DND-41 (cell line): Measurements from ENCODE around the gene TXNDC2.

Source experiments
- ATAC-seq: fragments of 200-7000 bp; cut with Tn5 transposase; 3 replicates; pipeline ENCODE4 v1.9.1; 2021; ENCODE audit warnings: low read depth; ENCODE audit not compliant: insufficient read depth
- DNase-seq: peaks from one replicate; pipeline ENCODE4 v3.0.0-alpha.2; 2020
- H2AFZ ChIP-seq: 2 replicates; pipeline ENCODE4 v1.6.0; 2012; ENCODE audit warnings: low read depth, low read length
- H3K27ac ChIP-seq: 2 replicates; pipeline ENCODE4 v1.5.1; 2012; ENCODE audit warnings: low read length, inconsistent platforms
- H3K27me3 ChIP-seq: fragments of 200-600 bp; sonication (generic); 2 replicates; pipeline ENCODE4 v1.6.0; 2012; ENCODE audit warnings: low read length, mild to moderate bottlenecking, inconsistent platforms; ENCODE audit not compliant: insufficient read depth, poor library complexity
- H3K36me3 ChIP-seq: 2 replicates; pipeline ENCODE4 v1.5.1; 2012; ENCODE audit warnings: low read length, inconsistent platforms; ENCODE audit not compliant: insufficient read depth
- H3K4me1 ChIP-seq: 2 replicates; pipeline ENCODE4 v1.5.1; 2012; ENCODE audit warnings: mild to moderate bottlenecking, low read length; ENCODE audit not compliant: insufficient read depth
- H3K4me2 ChIP-seq: 2 replicates; pipeline ENCODE4 v1.6.0; 2012; ENCODE audit warnings: mild to moderate bottlenecking, moderate library complexity, low read length, inconsistent platforms; ENCODE audit not compliant: insufficient read depth
- H3K4me3 ChIP-seq, 2 experiments: fragments of 200-600 bp in 1 of 2; shearing (Covaris generic) in 1 of 2; 2 replicates each; pipeline ENCODE4 v1.5.1; 2012 to 2016; ENCODE audit warnings: inconsistent platforms in 2 of 2, low read length in 2 of 2, mild to moderate bottlenecking in 2 of 2, low read depth in 1 of 2, moderate library complexity in 1 of 2
- H3K79me2 ChIP-seq: 2 replicates; pipeline ENCODE4 v1.6.0; 2012; ENCODE audit warnings: low read length, inconsistent platforms; ENCODE audit not compliant: insufficient read depth
- H3K9ac ChIP-seq: 2 replicates; pipeline ENCODE4 v1.6.0; 2012; ENCODE audit warnings: low read depth, mild to moderate bottlenecking, inconsistent platforms, low read length, moderate library complexity
- H3K9me3 ChIP-seq: 2 replicates; pipeline ENCODE4 v1.5.1; 2012; ENCODE audit warnings: low read length, moderate library complexity, mild to moderate bottlenecking, inconsistent platforms; ENCODE audit not compliant: insufficient read depth, severe bottlenecking
- H4K20me1 ChIP-seq: 2 replicates; pipeline ENCODE4 v1.6.0; 2012; ENCODE audit warnings: low read length; ENCODE audit not compliant: insufficient read depth
- EZH2 ChIP-seq: IDR thresholded peaks from 3 replicates; pipeline ENCODE4 v1.6.1; 2012; ENCODE audit warnings: borderline replicate concordance, low read depth, mild to moderate bottlenecking, moderate library complexity, low read length, inconsistent platforms; ENCODE audit not compliant: severe bottlenecking
- TF ChIP-seq, protein P1 (sequence below): IDR thresholded peaks from 2 replicates; pipeline ENCODE4 v1.5.1; 2012; ENCODE audit warnings: borderline replicate concordance, low read length, moderate library complexity, mild to moderate bottlenecking; ENCODE audit not compliant: poor library complexity, severe bottlenecking; ENCODE audit errors: extremely low read depth

The TXNDC2 gene

GRCh38 chr18:9878095-9878494 is 7.7 kb upstream of the TXNDC2 start:
- Histone ChIP-seq H3K79me2 (no peaks in the 10 kb centered on the region), H3K4me2 (no peak overlapping the region), H3K9me3 (no peaks in the 10 kb centered on the region), H3K36me3 (no peaks in the 10 kb centered on the region), H3K9ac (no peak overlapping the region), H3K27ac (no peak overlapping the region), H3K4me1 (no peaks in the 10 kb centered on the region), H4K20me1 (no peaks in the 10 kb centered on the region), H3K27me3 (peaks cover 6% of the 10 kb centered on the region), H2AFZ (no peak overlapping the region), H3K4me3 (no peak overlapping the region)
- ATAC-seq (no peak), DNase-seq (no peak)
- TF ChIP-seq, protein P1, sequence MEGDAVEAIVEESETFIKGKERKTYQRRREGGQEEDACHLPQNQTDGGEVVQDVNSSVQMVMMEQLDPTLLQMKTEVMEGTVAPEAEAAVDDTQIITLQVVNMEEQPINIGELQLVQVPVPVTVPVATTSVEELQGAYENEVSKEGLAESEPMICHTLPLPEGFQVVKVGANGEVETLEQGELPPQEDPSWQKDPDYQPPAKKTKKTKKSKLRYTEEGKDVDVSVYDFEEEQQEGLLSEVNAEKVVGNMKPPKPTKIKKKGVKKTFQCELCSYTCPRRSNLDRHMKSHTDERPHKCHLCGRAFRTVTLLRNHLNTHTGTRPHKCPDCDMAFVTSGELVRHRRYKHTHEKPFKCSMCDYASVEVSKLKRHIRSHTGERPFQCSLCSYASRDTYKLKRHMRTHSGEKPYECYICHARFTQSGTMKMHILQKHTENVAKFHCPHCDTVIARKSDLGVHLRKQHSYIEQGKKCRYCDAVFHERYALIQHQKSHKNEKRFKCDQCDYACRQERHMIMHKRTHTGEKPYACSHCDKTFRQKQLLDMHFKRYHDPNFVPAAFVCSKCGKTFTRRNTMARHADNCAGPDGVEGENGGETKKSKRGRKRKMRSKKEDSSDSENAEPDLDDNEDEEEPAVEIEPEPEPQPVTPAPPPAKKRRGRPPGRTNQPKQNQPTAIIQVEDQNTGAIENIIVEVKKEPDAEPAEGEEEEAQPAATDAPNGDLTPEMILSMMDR = no peak
- no peak for TF ChIP-seq EZH2

DNA sequence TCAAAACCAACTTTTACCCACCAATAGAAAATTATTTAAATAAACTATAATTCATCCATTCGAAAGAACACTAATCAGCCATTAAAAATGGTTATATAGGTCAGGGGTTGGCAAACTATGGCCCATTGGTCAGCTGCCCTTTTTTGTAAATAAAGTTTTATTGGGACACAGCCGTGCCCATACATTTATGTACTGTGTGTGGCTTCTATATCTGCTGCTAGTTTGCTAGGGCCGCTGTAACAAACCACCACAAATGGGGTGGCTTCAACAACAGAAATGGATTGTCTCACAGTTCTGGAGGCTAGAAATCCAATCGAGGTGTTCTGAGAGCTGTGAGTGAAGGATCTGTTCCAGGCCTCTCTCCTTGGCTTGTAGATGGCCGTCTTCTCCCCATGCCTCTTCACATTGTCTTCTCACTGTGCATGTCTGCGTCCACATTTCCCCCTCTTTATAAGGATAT is 7.0 kb upstream of the TXNDC2 start:
- no peaks in the 10 kb centered on the region for H3K9me3 ChIP-seq
- ATAC-seq (no peak), DNase-seq (no peak)
- no peak overlapping the region for H3K4me2 ChIP-seq
- H3K4me1 ChIP-seq = no peaks in the 10 kb centered on the region
- no peak overlapping the region for H2AFZ ChIP-seq
- no peaks in the 10 kb centered on the region for H3K79me2 ChIP-seq
- H3K9ac ChIP-seq = no peak overlapping the region
- no peaks in the 10 kb centered on the region for H3K36me3 ChIP-seq
- TF ChIP-seq, protein P1 = no peak
- no peak for TF ChIP-seq EZH2
- H3K27ac ChIP-seq = no peak overlapping the region
- H4K20me1 ChIP-seq = no peaks in the 10 kb centered on the region
- no peak overlapping the region for H3K4me3 ChIP-seq
- H3K27me3 ChIP-seq = peaks cover 6% of the 10 kb centered on the region

GRCh38 chr18:9884090-9884489 is 1.7 kb upstream of the TXNDC2 start:
- H3K4me2 ChIP-seq = no peak overlapping the region

More at GRCh38 chr18:9884090-9884489, 1.7 kb upstream of the TXNDC2 start:
- no peak for DNase-seq
- Histone ChIP-seq H3K4me1 (no peaks in the 10 kb centered on the region), H3K9me3 (no peaks in the 10 kb centered on the region), H3K9ac (no peak overlapping the region), H3K79me2 (no peaks in the 10 kb centered on the region), H3K36me3 (no peaks in the 10 kb centered on the region), H3K4me3 (no peak overlapping the region), H3K27me3 (no peaks in the 10 kb centered on the region), H4K20me1 (no peaks in the 10 kb centered on the region), H3K27ac (no peak overlapping the region), H2AFZ (no peak overlapping the region)
- TF ChIP-seq, protein P1 = no peak
- no peak for TF ChIP-seq EZH2
- ATAC-seq = no peak
